ENCODE measurements around the gene CBX4.

The CBX4 gene

DNA sequence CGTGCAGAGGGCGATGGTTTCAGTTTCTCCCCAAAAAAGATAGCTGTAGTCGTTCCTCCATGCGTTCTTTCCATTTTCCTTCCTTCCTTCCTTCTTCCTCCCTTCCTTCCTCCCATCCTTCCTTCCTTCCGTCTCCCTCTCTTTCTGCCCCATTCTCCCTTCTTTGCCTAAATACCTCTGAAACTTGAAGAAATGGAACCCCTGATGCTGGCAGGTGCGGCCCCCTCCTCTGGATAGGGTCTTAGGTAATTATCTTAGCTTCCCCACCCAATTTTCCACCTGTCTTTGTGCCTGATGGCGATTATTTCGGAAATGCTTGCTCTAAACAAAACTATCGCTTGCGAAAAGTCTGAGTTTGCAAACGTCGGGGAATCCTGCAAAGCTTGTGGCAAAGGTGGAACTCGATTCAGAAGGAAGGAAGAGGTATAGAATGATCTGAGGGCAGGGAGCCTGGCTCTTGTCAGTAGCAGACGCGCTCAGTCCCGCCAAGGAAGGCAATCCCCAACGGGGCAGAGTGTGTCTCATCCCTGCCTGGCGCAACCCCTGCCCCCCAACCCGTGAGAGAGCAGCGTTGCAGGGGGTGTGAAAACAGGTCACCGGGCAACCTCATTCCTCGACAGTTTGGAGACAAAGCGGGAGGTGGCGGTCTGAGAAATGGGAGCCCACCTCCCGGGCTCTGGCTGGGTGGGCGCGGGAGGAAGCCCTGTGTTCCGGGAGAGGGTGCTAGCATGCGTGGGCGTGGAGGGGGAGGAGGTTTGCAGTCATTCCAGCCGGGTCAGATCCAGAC lies 39.5 kb downstream of the CBX4 start:
- DNase-seq (ENCODE audit: low read depth in 2 of 2), result no peak

GRCh38 chr17:79799174-79799537 lies 40.1 kb downstream of the CBX4 start:
- DNase-seq (ENCODE audit: low read depth in 2 of 2), result no peak

DNA sequence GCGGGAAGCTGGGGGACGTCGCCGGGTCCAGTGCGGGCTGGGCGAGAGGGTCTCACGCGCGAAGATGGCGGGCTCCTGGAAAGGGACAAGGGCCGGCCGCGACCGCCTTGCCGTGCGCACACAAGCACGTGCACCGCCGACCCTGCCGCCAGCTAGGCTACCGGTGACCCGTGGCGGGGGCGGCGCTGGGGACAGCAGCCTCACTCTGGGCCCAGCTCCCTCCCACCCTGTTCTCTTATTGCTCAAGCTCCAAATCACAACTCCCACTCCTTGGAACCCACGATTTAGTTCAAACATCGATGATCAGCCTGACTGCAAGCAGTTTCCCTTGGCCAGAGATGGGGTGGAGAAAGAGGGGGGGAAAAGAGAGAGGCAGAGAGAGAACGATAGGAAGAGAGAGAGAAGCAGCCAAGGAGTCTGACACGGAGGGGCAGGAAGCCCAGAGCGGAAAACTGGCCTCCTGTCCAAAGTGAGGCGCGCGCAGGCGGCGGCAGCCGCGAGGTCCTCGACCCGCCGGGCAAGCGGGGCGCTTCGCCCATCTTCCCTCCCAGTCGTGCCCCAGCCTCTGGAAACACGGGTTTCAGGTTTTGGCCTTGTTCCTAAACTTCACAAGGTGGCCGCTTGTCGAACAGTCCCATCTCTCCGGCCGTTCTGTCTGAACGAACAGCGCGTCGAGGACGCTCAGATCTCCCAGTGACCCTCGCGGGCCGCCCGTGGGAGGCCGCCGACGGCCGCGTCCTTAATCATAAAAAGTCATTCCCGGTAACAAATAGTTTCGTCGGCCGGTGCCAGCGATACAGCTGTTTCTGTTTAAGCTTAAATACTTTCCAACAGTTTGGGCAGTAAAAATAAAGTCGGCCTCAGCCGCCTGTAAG lies 40.7 kb downstream of the CBX4 start:
- no peak for DNase-seq (ENCODE audit: low read depth in 2 of 2)

GRCh38 chr17:79797492-79798298 lies 41.5 kb downstream of the CBX4 start:
- no peak for DNase-seq (ENCODE audit: low read depth in 2 of 2)

GRCh38 chr17:79796763-79797491 lies 42.3 kb downstream of the CBX4 start, which contains the start of gene CBX8:
Gene CBX8, minus strand, starts transcription at chr17:79797077. Its CDS starts 79 bp downstream, at chr17:79796998.
- DNase-seq (ENCODE audit: low read depth in 2 of 2), result peak; percentile 98 to 100

DNA sequence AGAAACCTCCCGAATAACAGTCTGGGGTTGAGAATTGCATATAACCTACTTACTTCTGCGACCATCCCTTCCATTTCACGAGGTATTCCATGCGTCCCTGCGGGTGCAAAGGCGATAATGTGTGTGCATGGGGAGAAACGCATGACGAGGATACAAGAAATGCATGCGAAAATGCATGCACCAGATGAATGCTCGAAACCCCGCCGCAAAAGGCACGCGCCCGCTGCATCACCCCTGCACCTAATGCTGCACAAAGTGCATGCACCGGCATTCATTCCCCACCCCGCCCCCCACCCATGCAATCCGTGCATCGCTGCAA lies 42.8 kb downstream of the CBX4 start:
- no peak for DNase-seq (ENCODE audit: low read depth in 2 of 2)

GRCh38 chr17:79795795-79796443 lies 43.3 kb downstream of the CBX4 start:
- no peak for DNase-seq (ENCODE audit: low read depth in 2 of 2)

DNA sequence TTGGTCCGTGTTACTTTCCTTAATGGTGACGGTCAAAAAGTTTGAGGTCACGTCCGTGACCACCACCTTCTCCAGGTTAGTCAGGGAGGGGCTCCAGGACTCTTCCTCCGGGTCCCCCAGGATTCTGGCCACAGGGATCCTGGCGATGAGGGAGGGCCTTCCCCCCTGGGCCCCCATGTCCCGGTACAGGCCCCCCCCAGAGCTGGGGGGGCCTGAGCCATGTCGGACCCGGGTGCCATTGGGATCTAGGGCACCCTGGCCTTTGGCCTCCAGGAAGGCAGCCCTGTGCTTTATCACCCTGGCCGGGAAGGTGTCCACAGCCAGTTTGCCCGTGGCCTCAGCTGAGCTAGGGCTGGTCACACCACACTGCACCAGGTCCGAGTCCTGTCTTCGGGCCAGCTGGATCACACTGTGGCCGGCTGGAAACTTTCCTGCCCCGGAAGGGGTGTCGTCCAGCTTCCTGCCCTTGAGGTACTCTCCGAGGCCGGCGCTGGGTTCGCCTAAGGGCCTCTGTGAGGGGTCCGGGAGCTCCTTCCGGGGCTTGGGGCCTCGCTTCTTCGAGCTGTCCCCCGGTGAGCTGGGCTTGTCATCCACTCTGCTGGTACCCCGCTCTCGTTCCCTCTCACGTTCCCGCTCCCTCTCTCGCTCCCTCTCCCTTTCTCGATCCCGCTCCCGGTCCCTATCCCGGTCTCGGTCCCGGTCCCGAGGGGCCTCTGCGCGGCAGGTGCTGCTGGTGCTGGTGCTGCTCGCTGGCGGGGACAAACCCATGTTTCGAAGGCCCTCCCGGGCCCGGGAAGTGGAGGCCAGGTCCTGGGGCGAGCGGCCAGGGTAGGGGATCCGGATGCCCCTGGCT lies 44.4 kb downstream of the CBX4 start:
- no peak for DNase-seq (ENCODE audit: low read depth in 2 of 2)

- DNase-seq (ENCODE audit: low read depth in 2 of 2), result no peak
These were observed 45.3 kb downstream of the CBX4 start for GRCh38 chr17:79793924-79794304.

DNA sequence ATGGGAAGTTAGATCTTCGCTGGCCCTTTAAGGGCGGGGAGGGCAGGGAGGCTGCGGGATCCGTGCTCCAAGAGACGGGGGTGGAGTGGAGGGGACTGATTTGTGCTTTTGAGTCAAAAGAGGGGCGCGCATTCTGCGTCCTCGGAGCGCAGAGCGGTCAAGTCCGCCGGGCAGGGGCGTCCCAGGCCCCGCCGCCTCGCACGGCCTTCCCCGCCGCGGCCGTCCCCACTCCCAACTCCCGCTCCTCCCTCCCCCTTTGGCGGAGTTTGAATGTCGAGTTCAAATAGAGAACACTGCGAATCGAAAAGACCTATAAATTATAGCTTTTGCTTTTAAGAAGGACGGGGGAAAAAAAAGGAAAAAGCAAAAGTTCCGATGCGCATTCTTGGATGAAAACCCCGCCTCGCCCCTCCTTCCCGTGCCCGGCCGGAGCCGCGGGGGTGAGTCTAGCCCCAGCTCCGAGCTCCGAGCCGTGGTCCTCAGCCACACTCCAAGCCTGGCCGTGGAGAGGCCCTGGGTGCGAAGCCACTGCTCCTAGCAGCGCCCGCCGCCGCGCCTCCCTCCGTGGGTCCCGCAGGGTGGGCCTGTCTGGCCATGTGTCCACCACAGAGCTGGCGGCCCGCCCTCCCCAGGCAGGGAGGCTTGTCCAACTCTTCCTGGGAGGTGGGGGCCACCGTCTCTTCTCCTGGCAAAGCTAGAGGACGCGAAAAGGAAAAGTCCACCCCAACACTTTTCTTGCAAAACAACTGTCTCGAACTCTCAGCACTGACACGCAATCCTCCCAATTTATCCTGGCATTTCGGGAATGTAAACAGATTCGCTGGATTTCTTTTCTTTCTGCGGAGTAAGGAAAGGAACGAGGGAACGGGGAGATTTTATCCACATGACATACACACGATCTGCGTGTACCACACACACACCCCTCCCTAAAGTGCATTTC lies 46.0 kb downstream of the CBX4 start:
- DNase-seq (ENCODE audit: low read depth in 2 of 2), result no peak

- no peak for DNase-seq (ENCODE audit: low read depth in 2 of 2)
These were observed 46.8 kb downstream of the CBX4 start for GRCh38 chr17:79792341-79792871.

- DNase-seq (ENCODE audit: low read depth in 2 of 2), result no peak
These were observed 47.5 kb downstream of the CBX4 start for GRCh38 chr17:79791735-79792161.

- no peak for DNase-seq (ENCODE audit: low read depth in 2 of 2)
These were observed 48.2 kb downstream of the CBX4 start for GRCh38 chr17:79790805-79791734.

- no peak for DNase-seq (ENCODE audit: low read depth in 2 of 2)
These were observed 49.1 kb downstream of the CBX4 start for GRCh38 chr17:79789943-79790804.

GRCh38 chr17:79788989-79789942 lies 50.0 kb downstream of the CBX4 start:
- DNase-seq (ENCODE audit: low read depth in 2 of 2), result no peak

All from stimulated activated CD4-positive, alpha-beta T cell treated with anti-CD3 and anti-CD28 coated beads, Interleukin-4, amount 100 ng/mL, for 48 hours (primary cell).